ENCODE data around the gene HPGD.

Gene HPGD

GRCh38 chr4:174526731-174527130 lies 4.4 kb upstream of the HPGD start:
- Histone ChIP-seq H3K79me2 (ENCODE audit: insufficient read depth, low read length) (no peaks in the 10 kb centered on the region), H3K4me2 (ENCODE audit: low read length) (no peak overlapping the region), H3K9me3 (ENCODE audit: low read length) (no peaks in the 10 kb centered on the region), H3F3A (ENCODE audit: insufficient read depth, low read length) (no peaks in the 10 kb centered on the region), H3K4me1 (ENCODE audit: insufficient read depth, low read length, severe bottlenecking) (peaks cover 19% of the 10 kb centered on the region), H3K9ac (ENCODE audit: low read length) (no peak overlapping the region), H3K36me3 (ENCODE audit: insufficient read depth, low read length) (no peaks in the 10 kb centered on the region), H4K20me1 (ENCODE audit: insufficient read depth, low read length) (no peaks in the 10 kb centered on the region), H3K27me3 (ENCODE audit: insufficient read depth, low read length) (no peaks in the 10 kb centered on the region), H2AFZ (ENCODE audit: low read length) (no peak overlapping the region), H3K27ac (ENCODE audit: low read depth, low read length, poor library complexity, severe bottlenecking) (no peak overlapping the region), H3K9me2 (ENCODE audit: low read depth, low read length) (no peaks in the 10 kb centered on the region), H3K4me3 (ENCODE audit: low read depth, low read length, poor library complexity, severe bottlenecking) (no peak overlapping the region)
- no peak for TF ChIP-seq EZH2 (IDR thresholded peaks at IDR 0.05; ENCODE audit: borderline replicate concordance, low read length)
- TF ChIP-seq, protein P1, sequence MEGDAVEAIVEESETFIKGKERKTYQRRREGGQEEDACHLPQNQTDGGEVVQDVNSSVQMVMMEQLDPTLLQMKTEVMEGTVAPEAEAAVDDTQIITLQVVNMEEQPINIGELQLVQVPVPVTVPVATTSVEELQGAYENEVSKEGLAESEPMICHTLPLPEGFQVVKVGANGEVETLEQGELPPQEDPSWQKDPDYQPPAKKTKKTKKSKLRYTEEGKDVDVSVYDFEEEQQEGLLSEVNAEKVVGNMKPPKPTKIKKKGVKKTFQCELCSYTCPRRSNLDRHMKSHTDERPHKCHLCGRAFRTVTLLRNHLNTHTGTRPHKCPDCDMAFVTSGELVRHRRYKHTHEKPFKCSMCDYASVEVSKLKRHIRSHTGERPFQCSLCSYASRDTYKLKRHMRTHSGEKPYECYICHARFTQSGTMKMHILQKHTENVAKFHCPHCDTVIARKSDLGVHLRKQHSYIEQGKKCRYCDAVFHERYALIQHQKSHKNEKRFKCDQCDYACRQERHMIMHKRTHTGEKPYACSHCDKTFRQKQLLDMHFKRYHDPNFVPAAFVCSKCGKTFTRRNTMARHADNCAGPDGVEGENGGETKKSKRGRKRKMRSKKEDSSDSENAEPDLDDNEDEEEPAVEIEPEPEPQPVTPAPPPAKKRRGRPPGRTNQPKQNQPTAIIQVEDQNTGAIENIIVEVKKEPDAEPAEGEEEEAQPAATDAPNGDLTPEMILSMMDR (IDR thresholded peaks at IDR 0.05; ENCODE audit: low read length): no peak

DNA sequence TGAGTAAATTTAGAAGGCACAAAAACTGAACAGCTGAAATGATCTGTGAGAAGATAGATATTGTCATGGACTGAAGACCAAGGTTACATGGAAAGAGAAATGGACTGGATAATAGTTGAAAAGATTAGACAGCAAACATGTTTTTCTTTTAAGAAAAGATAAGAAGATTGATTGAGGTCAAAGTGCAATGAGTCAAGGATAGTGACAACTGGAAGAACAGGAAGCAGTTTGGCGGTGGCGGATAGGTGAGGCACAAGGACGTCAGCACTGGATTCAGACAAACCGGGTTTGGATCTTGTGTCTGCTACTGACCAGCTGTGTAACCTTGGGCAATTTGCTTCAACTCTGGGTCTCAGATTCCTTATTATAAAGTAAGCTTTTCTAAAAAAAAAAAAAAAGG lies 2.0 kb upstream of the HPGD start:
- no peaks in the 10 kb centered on the region for H3F3A ChIP-seq (ENCODE audit: insufficient read depth, low read length)
- H3K9me3 ChIP-seq (ENCODE audit: low read length): no peaks in the 10 kb centered on the region
- no peaks in the 10 kb centered on the region for H3K79me2 ChIP-seq (ENCODE audit: insufficient read depth, low read length)
- H2AFZ ChIP-seq (ENCODE audit: low read length): no peak overlapping the region
- peaks cover 18% of the 10 kb centered on the region for H3K4me1 ChIP-seq (ENCODE audit: insufficient read depth, low read length, severe bottlenecking)
- H3K9ac ChIP-seq (ENCODE audit: low read length): no peak overlapping the region
- no peaks in the 10 kb centered on the region for H4K20me1 ChIP-seq (ENCODE audit: insufficient read depth, low read length)
- H3K27me3 ChIP-seq (ENCODE audit: insufficient read depth, low read length): no peaks in the 10 kb centered on the region
- no peaks in the 10 kb centered on the region for H3K9me2 ChIP-seq (ENCODE audit: low read depth, low read length)
- H3K27ac ChIP-seq (ENCODE audit: low read depth, low read length, poor library complexity, severe bottlenecking): no peak overlapping the region
- no peak overlapping the region for H3K4me3 ChIP-seq (ENCODE audit: low read depth, low read length, poor library complexity, severe bottlenecking)
- no peak for TF ChIP-seq EZH2 (IDR thresholded peaks at IDR 0.05; ENCODE audit: borderline replicate concordance, low read length)
- TF ChIP-seq, protein P1 (IDR thresholded peaks at IDR 0.05; ENCODE audit: low read length): no peak
- H3K4me2 ChIP-seq (ENCODE audit: low read length): no peak overlapping the region
- no peaks in the 10 kb centered on the region for H3K36me3 ChIP-seq (ENCODE audit: insufficient read depth, low read length)

GRCh38 chr4:174523025-174523693 lies 871 bp upstream of the HPGD start:
- H3K9me3 ChIP-seq (ENCODE audit: low read length): no peaks in the 10 kb centered on the region
- no peaks in the 10 kb centered on the region for H3K79me2 ChIP-seq (ENCODE audit: insufficient read depth, low read length)
- H3K27ac ChIP-seq (ENCODE audit: low read depth, low read length, poor library complexity, severe bottlenecking): no peak overlapping the region
- TF ChIP-seq, protein P1 (IDR thresholded peaks at IDR 0.05; ENCODE audit: low read length): no peak
- no peak for TF ChIP-seq EZH2 (IDR thresholded peaks at IDR 0.05; ENCODE audit: borderline replicate concordance, low read length)
- no peak overlapping the region for H2AFZ ChIP-seq (ENCODE audit: low read length)
- H3K9me2 ChIP-seq (ENCODE audit: low read depth, low read length): no peaks in the 10 kb centered on the region
- peak overlapping the region; percentile 60 for H3K4me3 ChIP-seq (ENCODE audit: low read depth, low read length, poor library complexity, severe bottlenecking)
- H3K27me3 ChIP-seq (ENCODE audit: insufficient read depth, low read length): no peaks in the 10 kb centered on the region
- peak overlapping the region; percentile 76 for H3K4me2 ChIP-seq (ENCODE audit: low read length)
- no peaks in the 10 kb centered on the region for H3F3A ChIP-seq (ENCODE audit: insufficient read depth, low read length)
- H3K36me3 ChIP-seq (ENCODE audit: insufficient read depth, low read length): no peaks in the 10 kb centered on the region
- H3K9ac ChIP-seq (ENCODE audit: low read length): peak overlapping the region; percentile 57; the same call in 1 of the 2 replicates
- no peaks in the 10 kb centered on the region for H4K20me1 ChIP-seq (ENCODE audit: insufficient read depth, low read length)
- H3K4me1 ChIP-seq (ENCODE audit: insufficient read depth, low read length, severe bottlenecking): peaks cover 18% of the 10 kb centered on the region
